GM18508 (cell line): ENCODE data around the gene SLC12A7.

Experiments used
- ATAC-seq: cut with Tn5 transposase; IDR thresholded peaks from one replicate; pipeline ENCODE4 v1.9.1; 2021; ENCODE audit warnings: moderate number of reproducible peaks; ENCODE audit not compliant: insufficient read depth, unreplicated experiment

The SLC12A7 gene

GRCh38 chr5:1042626-1043025 lies 69.2 kb downstream of the SLC12A7 start:
- ATAC-seq: no peak

- ATAC-seq: no peak
Observed at GRCh38 chr5:1041225-1042143, 70.4 kb downstream of the SLC12A7 start.

- ATAC-seq: no peak
Observed at GRCh38 chr5:1040571-1040970, 71.3 kb downstream of the SLC12A7 start.

GRCh38 chr5:1039706-1040260 lies 72.1 kb downstream of the SLC12A7 start:
- ATAC-seq: no peak

GRCh38 chr5:1039210-1039548 lies 72.7 kb downstream of the SLC12A7 start:
- no peak for ATAC-seq

- no peak for ATAC-seq
Observed at GRCh38 chr5:1038417-1039209, 73.2 kb downstream of the SLC12A7 start.

- ATAC-seq: no peak
Observed at GRCh38 chr5:1037671-1038416, 74.0 kb downstream of the SLC12A7 start.

GRCh38 chr5:1037123-1037670 lies 74.7 kb downstream of the SLC12A7 start:
- no peak for ATAC-seq

GRCh38 chr5:1036504-1037122 lies 75.2 kb downstream of the SLC12A7 start:
- ATAC-seq: no peak

GRCh38 chr5:1035421-1036405 lies 76.2 kb downstream of the SLC12A7 start:
- no peak for ATAC-seq

- no peak for ATAC-seq
Observed at GRCh38 chr5:1034986-1035385, 76.9 kb downstream of the SLC12A7 start.

GRCh38 chr5:1034421-1034905 lies 77.4 kb downstream of the SLC12A7 start:
- no peak for ATAC-seq

GRCh38 chr5:1033606-1034420 lies 78.0 kb downstream of the SLC12A7 start:
- ATAC-seq: no peak

GRCh38 chr5:1033178-1033577 lies 78.7 kb downstream of the SLC12A7 start:
- ATAC-seq: no peak

- ATAC-seq: no peak
Observed at GRCh38 chr5:1032551-1033027, 79.3 kb downstream of the SLC12A7 start.

- ATAC-seq: no peak
Observed at GRCh38 chr5:1032011-1032410, 79.9 kb downstream of the SLC12A7 start.

- ATAC-seq: no peak
Observed at GRCh38 chr5:1031306-1031959, 80.4 kb downstream of the SLC12A7 start.
